ENCODE results near the gene RBM47. TPM values are rescaled to one million over a fixed set of nuclear protein-coding genes. Genes with fewer than 3 reads are reported as not detected.

RBM47 gene
- total RNA-seq, 4 donors from 2014 or later: 200 to 369 (median 323) TPM

DNA sequence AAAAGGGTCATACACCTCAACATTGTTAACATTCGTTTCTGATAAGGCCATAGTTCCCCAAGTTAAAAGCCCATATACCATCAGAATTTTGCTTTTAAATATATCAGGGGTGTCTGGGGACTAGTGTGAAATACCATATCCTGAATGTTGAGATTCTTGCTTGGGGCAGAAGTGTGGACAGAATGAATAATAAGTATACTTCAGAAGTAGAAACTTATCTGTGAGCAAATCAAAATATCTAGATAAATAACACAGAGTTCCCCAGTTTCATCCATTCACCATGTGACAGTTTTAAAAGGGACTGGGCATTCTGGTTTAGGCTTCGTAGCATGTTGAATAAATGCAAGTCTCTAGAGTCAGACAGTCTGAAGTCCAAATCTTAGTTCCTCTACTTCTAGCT, 184.0 kb downstream of the RBM47 start:
- TF ChIP-seq, protein P1, sequence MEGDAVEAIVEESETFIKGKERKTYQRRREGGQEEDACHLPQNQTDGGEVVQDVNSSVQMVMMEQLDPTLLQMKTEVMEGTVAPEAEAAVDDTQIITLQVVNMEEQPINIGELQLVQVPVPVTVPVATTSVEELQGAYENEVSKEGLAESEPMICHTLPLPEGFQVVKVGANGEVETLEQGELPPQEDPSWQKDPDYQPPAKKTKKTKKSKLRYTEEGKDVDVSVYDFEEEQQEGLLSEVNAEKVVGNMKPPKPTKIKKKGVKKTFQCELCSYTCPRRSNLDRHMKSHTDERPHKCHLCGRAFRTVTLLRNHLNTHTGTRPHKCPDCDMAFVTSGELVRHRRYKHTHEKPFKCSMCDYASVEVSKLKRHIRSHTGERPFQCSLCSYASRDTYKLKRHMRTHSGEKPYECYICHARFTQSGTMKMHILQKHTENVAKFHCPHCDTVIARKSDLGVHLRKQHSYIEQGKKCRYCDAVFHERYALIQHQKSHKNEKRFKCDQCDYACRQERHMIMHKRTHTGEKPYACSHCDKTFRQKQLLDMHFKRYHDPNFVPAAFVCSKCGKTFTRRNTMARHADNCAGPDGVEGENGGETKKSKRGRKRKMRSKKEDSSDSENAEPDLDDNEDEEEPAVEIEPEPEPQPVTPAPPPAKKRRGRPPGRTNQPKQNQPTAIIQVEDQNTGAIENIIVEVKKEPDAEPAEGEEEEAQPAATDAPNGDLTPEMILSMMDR (IDR thresholded peaks at IDR 0.05): no peak
- TF ChIP-seq POLR2A (IDR thresholded peaks at IDR 0.05): no peak
- Histone ChIP-seq H3K36me3 (no peaks in the 10 kb centered on the region), H3K9me3 (no peaks in the 10 kb centered on the region), H3K4me3 (replicated peaks in 1 of 3) (no peak overlapping the region), H3K27me3 (no peaks in the 10 kb centered on the region), H3K4me1 (peaks cover 35 to 47% of the 10 kb centered on the region in 2 donors), H3K27ac (peak overlapping the region in 2 of 3 donors; percentile 32 to 60)
- no peak for DNase-seq
- 55 to 62% methylated on average over 2 of the region's 2 CpGs for WGBS, 2 donors
- intact Hi-C loops (cut with DNase I): no loop called here

DNA sequence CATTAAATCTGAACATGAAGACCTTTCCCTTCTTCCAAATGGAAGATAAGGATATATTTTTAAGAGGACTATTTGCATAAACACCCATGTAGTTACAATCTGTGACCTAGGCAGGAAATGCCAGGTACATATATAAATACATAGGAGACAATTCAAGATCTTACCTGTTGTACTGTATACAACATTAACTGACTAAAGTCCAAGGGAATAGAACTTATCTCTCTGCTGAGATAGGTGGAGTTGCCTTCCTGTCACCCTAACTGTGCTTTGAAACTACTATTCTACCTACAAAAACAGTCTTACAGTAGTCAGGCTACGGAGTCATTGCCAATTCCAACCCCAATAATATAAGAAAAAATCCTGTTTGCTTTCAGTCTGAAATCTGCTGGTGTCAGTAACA, 188.2 kb downstream of the RBM47 start:
- H3K36me3 ChIP-seq: peaks cover 14 to 15% of the 10 kb centered on the region in 2 donors
- 94 to 100% methylated on average over 1 of the region's 1 CpG for WGBS, 2 donors
- H3K4me1 ChIP-seq: peaks cover 30 to 40% of the 10 kb centered on the region in 2 donors
- H3K27ac ChIP-seq: peak overlapping the region; percentile 39 to 67 (median 55)
- TF ChIP-seq, protein P1 (IDR thresholded peaks at IDR 0.05): no peak
- TF ChIP-seq POLR2A (IDR thresholded peaks at IDR 0.05): no peak
- intact Hi-C loops (cut with DNase I): no loop called here
- no peak for DNase-seq
- H3K27me3 ChIP-seq: no peaks in the 10 kb centered on the region
- no peak overlapping the region for H3K4me3 ChIP-seq (replicated peaks in 1 of 3)
- H3K9me3 ChIP-seq: no peaks in the 10 kb centered on the region

DNA sequence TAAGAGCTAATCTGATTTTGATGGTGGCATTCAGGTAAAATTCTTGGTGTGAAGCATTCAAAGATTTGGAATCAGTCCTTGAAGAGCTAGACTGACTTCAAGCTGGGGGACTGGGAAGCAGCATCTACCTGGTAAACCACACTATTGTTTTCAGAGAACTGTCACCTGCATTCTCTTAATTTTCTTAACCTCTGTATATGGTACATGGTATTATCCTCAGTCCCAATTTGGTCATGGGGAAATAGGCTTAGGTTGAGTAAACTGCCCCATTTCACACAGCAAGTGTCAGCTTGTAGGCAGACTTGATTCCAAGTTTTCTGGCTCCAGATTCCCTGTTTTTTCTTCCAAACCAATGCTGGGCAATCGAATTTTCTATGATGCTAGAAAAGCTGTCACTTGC, 190.1 kb downstream of the RBM47 start:
- no peak for TF ChIP-seq POLR2A (IDR thresholded peaks at IDR 0.05)
- TF ChIP-seq, protein P1 (IDR thresholded peaks at IDR 0.05): no peak
- Histone ChIP-seq H3K36me3 (peaks cover 14 to 15% of the 10 kb centered on the region in 2 donors), H3K27me3 (no peaks in the 10 kb centered on the region), H3K4me1 (peaks cover 40 to 49% of the 10 kb centered on the region in 2 donors), H3K9me3 (no peaks in the 10 kb centered on the region), H3K4me3 (replicated peaks in 1 of 3) (no peak overlapping the region), H3K27ac (peak overlapping the region; percentile 6 to 67 (median 6))
- intact Hi-C loops (cut with DNase I): no loop called here
- WGBS, 2 donors: 39 to 50% methylated on average over 1 of the region's 1 CpG
- DNase-seq: no peak

DNA sequence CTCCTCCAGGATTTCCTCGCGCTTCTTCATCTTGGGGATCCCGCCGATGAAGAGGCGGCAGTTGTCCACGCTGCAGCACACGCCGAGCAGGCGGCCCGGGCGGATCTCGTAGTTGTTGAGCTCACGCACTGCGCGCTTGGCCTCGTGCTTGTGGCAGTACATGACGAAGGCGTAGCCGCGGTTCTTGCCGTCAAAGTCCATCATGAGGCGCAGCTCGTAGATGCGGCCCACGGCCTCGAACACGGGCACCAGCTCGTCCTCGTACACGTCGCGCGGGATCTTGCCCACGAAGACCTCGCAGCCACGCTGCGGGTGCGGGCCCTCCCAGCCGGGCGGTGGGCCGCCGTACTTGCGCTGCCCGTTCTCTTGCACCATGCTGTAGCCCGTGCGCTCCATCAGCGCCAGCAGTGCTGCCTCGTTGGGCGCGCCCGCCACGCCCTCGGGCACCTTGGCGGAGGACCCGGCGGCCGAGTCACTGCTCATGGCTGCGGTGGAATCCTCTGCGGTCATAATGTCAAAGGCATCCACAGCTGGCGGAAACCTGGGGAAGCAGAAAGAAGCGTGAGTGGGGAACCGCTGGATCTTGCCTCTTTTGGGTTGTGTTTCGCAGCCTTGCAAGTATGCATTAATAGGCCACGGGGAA, 191.2 kb downstream of the RBM47 start:
- intact Hi-C loops (cut with DNase I): no loop called here
- Histone ChIP-seq H3K36me3 (peaks cover 14 to 15% of the 10 kb centered on the region in 2 donors), H3K27ac (no peak overlapping the region), H3K27me3 (no peaks in the 10 kb centered on the region), H3K9me3 (no peaks in the 10 kb centered on the region), H3K4me1 (peaks cover 41 to 59% of the 10 kb centered on the region in 2 donors), H3K4me3 (replicated peaks in 1 of 3) (no peak overlapping the region)
- 97% methylated on average over 61 to 64 of the region's 64 CpGs for WGBS, 2 donors
- no peak for DNase-seq
- TF ChIP-seq, protein P1 (IDR thresholded peaks at IDR 0.05): no peak
- no peak for TF ChIP-seq POLR2A (IDR thresholded peaks at IDR 0.05)

DNA sequence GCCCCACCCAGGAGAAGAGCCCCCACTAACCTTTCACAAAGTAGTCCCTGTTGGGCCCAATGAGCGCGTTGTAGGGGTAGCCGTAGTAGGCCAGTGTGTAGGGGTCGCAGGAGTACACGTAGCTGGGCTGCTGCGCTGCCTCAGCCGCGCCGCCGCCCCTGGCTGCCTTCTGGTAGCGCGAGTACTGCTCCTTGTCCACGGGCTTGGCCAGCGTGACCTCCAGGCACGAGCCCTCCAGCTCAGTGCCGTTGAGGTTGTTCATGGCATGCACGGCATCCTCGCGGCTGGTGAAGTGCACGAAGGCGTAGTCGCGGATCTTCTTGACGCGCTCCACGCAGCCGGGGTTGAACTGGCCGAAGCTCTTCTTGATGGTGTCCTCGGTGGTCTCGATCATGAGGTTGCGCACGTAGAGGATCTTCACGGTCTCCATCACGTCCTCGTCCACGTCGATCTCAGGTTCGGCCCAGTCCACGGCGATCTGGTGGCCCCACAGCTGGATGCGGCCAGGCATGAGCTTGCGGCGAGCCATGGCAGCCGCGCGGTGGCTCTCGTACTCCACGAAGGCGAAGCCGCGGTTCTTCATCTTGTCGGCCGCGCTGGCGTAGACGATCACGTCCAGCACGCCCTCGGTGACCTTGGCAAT, 191.8 kb downstream of the RBM47 start:
- no peaks in the 10 kb centered on the region for H3K9me3 ChIP-seq
- H3K27ac ChIP-seq: peak overlapping the region; percentile 5 to 76 (median 53)
- H3K4me3 ChIP-seq (replicated peaks in 1 of 3): no peak overlapping the region
- DNase-seq: no peak
- H3K27me3 ChIP-seq: no peaks in the 10 kb centered on the region
- intact Hi-C loops (cut with DNase I): no loop called here
- TF ChIP-seq POLR2A (IDR thresholded peaks at IDR 0.05): no peak
- TF ChIP-seq, protein P1 (IDR thresholded peaks at IDR 0.05): no peak
- peaks cover 14 to 15% of the 10 kb centered on the region in 2 donors for H3K36me3 ChIP-seq
- 97% methylated on average over 51 to 59 of the region's 59 CpGs for WGBS, 2 donors
- H3K4me1 ChIP-seq: peaks cover 41 to 59% of the 10 kb centered on the region in 2 donors

Data from thyroid gland (tissue), 4 donors.